ENCODE results near the gene HUNK. TPM values are rescaled to one million over a fixed set of nuclear protein-coding genes. Genes with fewer than 3 reads are reported as not detected.

The HUNK gene
- total RNA-seq, 3 donors from 2014 or later = 0.05 to 0.61 (median 0.05) TPM

- Mint-ChIP-seq H3K36me3 (ENCODE audit: insufficient read depth) (no peaks in the 10 kb centered on the region), H3K4me3 (no peak overlapping the region), H3K4me1 (ENCODE audit: low read depth) (peaks cover 1% of the 10 kb centered on the region), H3K9me3 (no peaks in the 10 kb centered on the region), H3K27me3 (ENCODE audit: low read depth) (peaks cover 50% of the 10 kb centered on the region)
- DNase-seq (no peak), ATAC-seq (no peak)
Observed at GRCh38 chr21:31877463-31877957, 4.7 kb downstream of the HUNK start.

- no peak for ATAC-seq
Observed at GRCh38 chr21:31878831-31879230, 6.0 kb downstream of the HUNK start.

GRCh38 chr21:31879241-31879650, 6.4 kb downstream of the HUNK start:
- H3K4me3 Mint-ChIP-seq = no peak overlapping the region
- DNase-seq = no peak
- no peaks in the 10 kb centered on the region for H3K4me1 Mint-ChIP-seq (ENCODE audit: low read depth)
- H3K27me3 Mint-ChIP-seq (ENCODE audit: low read depth) = peaks cover 48% of the 10 kb centered on the region
- no peak for ATAC-seq
- H3K36me3 Mint-ChIP-seq (ENCODE audit: insufficient read depth) = no peaks in the 10 kb centered on the region
- H3K9me3 Mint-ChIP-seq = no peaks in the 10 kb centered on the region

More at GRCh38 chr21:31878831-31879230, 6.0 kb downstream of the HUNK start:
- H3K4me1 Mint-ChIP-seq (ENCODE audit: low read depth) = no peaks in the 10 kb centered on the region
- peaks cover 49% of the 10 kb centered on the region for H3K27me3 Mint-ChIP-seq (ENCODE audit: low read depth)
- no peak overlapping the region for H3K4me3 Mint-ChIP-seq
- H3K9me3 Mint-ChIP-seq = no peaks in the 10 kb centered on the region
- no peaks in the 10 kb centered on the region for H3K36me3 Mint-ChIP-seq (ENCODE audit: insufficient read depth)
- no peak for DNase-seq

GRCh38 chr21:31879911-31880310, 7.1 kb downstream of the HUNK start:
- no peaks in the 10 kb centered on the region for H3K4me1 Mint-ChIP-seq (ENCODE audit: low read depth)
- H3K9me3 Mint-ChIP-seq = no peaks in the 10 kb centered on the region
- no peak for ATAC-seq
- H3K27me3 Mint-ChIP-seq (ENCODE audit: low read depth) = peaks cover 42% of the 10 kb centered on the region
- DNase-seq = no peak
- no peaks in the 10 kb centered on the region for H3K36me3 Mint-ChIP-seq (ENCODE audit: insufficient read depth)
- no peak overlapping the region for H3K4me3 Mint-ChIP-seq

GRCh38 chr21:31880816-31881215, 8.0 kb downstream of the HUNK start:
- ATAC-seq = no peak
- Mint-ChIP-seq H3K36me3 (ENCODE audit: insufficient read depth) (no peaks in the 10 kb centered on the region), H3K4me3 (no peak overlapping the region), H3K9me3 (no peaks in the 10 kb centered on the region), H3K27me3 (ENCODE audit: low read depth) (peaks cover 33% of the 10 kb centered on the region), H3K4me1 (ENCODE audit: low read depth) (no peaks in the 10 kb centered on the region)
- no peak for DNase-seq

- no peak for DNase-seq
- Mint-ChIP-seq H3K4me3 (no peak overlapping the region), H3K9me3 (no peaks in the 10 kb centered on the region), H3K27me3 (ENCODE audit: low read depth) (peaks cover 18% of the 10 kb centered on the region), H3K36me3 (ENCODE audit: insufficient read depth) (no peaks in the 10 kb centered on the region), H3K4me1 (ENCODE audit: low read depth) (no peaks in the 10 kb centered on the region)
- no peak for ATAC-seq
Observed at GRCh38 chr21:31882711-31883110, 9.9 kb downstream of the HUNK start.

- H3K27me3 Mint-ChIP-seq (ENCODE audit: low read depth) = peaks cover 9% of the 10 kb centered on the region
- no peak for ATAC-seq
- H3K9me3 Mint-ChIP-seq = no peaks in the 10 kb centered on the region
- no peak overlapping the region for H3K4me3 Mint-ChIP-seq
- no peak for DNase-seq
- H3K4me1 Mint-ChIP-seq (ENCODE audit: low read depth) = no peaks in the 10 kb centered on the region
- no peaks in the 10 kb centered on the region for H3K36me3 Mint-ChIP-seq (ENCODE audit: insufficient read depth)
Observed at GRCh38 chr21:31885146-31885545, 12.3 kb downstream of the HUNK start.

GRCh38 chr21:31886915-31887314, 14.1 kb downstream of the HUNK start:
- Mint-ChIP-seq H3K36me3 (ENCODE audit: insufficient read depth) (no peaks in the 10 kb centered on the region), H3K4me1 (ENCODE audit: low read depth) (no peaks in the 10 kb centered on the region), H3K9me3 (no peaks in the 10 kb centered on the region), H3K4me3 (no peak overlapping the region), H3K27me3 (ENCODE audit: low read depth) (no peaks in the 10 kb centered on the region)
- DNase-seq (no peak), ATAC-seq (no peak)

- Mint-ChIP-seq H3K4me3 (no peak overlapping the region), H3K27me3 (ENCODE audit: low read depth) (no peaks in the 10 kb centered on the region), H3K36me3 (ENCODE audit: insufficient read depth) (no peaks in the 10 kb centered on the region), H3K9me3 (no peaks in the 10 kb centered on the region), H3K4me1 (ENCODE audit: low read depth) (no peaks in the 10 kb centered on the region)
- DNase-seq = no peak
- no peak for ATAC-seq
Observed at GRCh38 chr21:31887391-31887841, 14.6 kb downstream of the HUNK start.

GRCh38 chr21:31888936-31889371, 16.1 kb downstream of the HUNK start:
- Mint-ChIP-seq H3K36me3 (ENCODE audit: insufficient read depth) (no peaks in the 10 kb centered on the region), H3K27me3 (ENCODE audit: low read depth) (peaks cover 12% of the 10 kb centered on the region)
- ATAC-seq = no peak

GRCh38 chr21:31889460-31889859, 16.6 kb downstream of the HUNK start:
- ATAC-seq (no peak), DNase-seq (no peak)
- Mint-ChIP-seq H3K4me3 (no peak overlapping the region), H3K9me3 (no peaks in the 10 kb centered on the region), H3K36me3 (ENCODE audit: insufficient read depth) (no peaks in the 10 kb centered on the region), H3K4me1 (ENCODE audit: low read depth) (no peaks in the 10 kb centered on the region), H3K27me3 (ENCODE audit: low read depth) (peaks cover 13% of the 10 kb centered on the region)

More at GRCh38 chr21:31888936-31889371, 16.1 kb downstream of the HUNK start:
- no peak for DNase-seq
- Mint-ChIP-seq H3K4me3 (no peak overlapping the region), H3K9me3 (no peaks in the 10 kb centered on the region), H3K4me1 (ENCODE audit: low read depth) (no peaks in the 10 kb centered on the region)

GRCh38 chr21:31892686-31893085, 19.9 kb downstream of the HUNK start:
- H3K4me1 Mint-ChIP-seq (ENCODE audit: low read depth) = no peaks in the 10 kb centered on the region
- DNase-seq = no peak
- no peaks in the 10 kb centered on the region for H3K36me3 Mint-ChIP-seq (ENCODE audit: insufficient read depth)
- H3K27me3 Mint-ChIP-seq (ENCODE audit: low read depth) = peaks cover 13% of the 10 kb centered on the region
- ATAC-seq = no peak
- H3K4me3 Mint-ChIP-seq = no peak overlapping the region
- H3K9me3 Mint-ChIP-seq = no peaks in the 10 kb centered on the region

GRCh38 chr21:31893851-31894415, 21.1 kb downstream of the HUNK start:
- Mint-ChIP-seq H3K4me3 (no peak overlapping the region), H3K4me1 (ENCODE audit: low read depth) (peaks cover under 1% of the 10 kb centered on the region), H3K27me3 (ENCODE audit: low read depth) (peaks cover 13% of the 10 kb centered on the region)

GRCh38 chr21:31894457-31894856, 21.6 kb downstream of the HUNK start:
- no peaks in the 10 kb centered on the region for H3K9me3 Mint-ChIP-seq
- no peaks in the 10 kb centered on the region for H3K36me3 Mint-ChIP-seq (ENCODE audit: insufficient read depth)
- ATAC-seq (no peak), DNase-seq (no peak)
- peaks cover 6% of the 10 kb centered on the region for H3K4me1 Mint-ChIP-seq (ENCODE audit: low read depth)
- H3K27me3 Mint-ChIP-seq (ENCODE audit: low read depth) = peaks cover 13% of the 10 kb centered on the region
- H3K4me3 Mint-ChIP-seq = no peak overlapping the region

More at GRCh38 chr21:31893851-31894415, 21.1 kb downstream of the HUNK start:
- ATAC-seq (no peak), DNase-seq (no peak)
- Mint-ChIP-seq H3K9me3 (no peaks in the 10 kb centered on the region), H3K36me3 (ENCODE audit: insufficient read depth) (no peaks in the 10 kb centered on the region)

- no peak for DNase-seq
- Mint-ChIP-seq H3K36me3 (ENCODE audit: insufficient read depth) (no peaks in the 10 kb centered on the region), H3K4me1 (ENCODE audit: low read depth) (peaks cover 6% of the 10 kb centered on the region), H3K9me3 (no peaks in the 10 kb centered on the region), H3K27me3 (ENCODE audit: low read depth) (peaks cover 13% of the 10 kb centered on the region), H3K4me3 (no peak overlapping the region)
- no peak for ATAC-seq
Observed at GRCh38 chr21:31895077-31895835, 22.4 kb downstream of the HUNK start.
